Measurements from ENCODE around the gene AKR1C8.
"Not testable (repeated sequence)": the region's sequence is repeated elsewhere in the genome, so short reads cannot be mapped to it uniquely, and the experiment has no call there.

The AKR1C8 gene

GRCh38 chr10:5165738-5166137 is 19.2 kb downstream of the AKR1C8 start:
- DNase-seq = no peak

GRCh38 chr10:5163487-5163886 is 21.5 kb downstream of the AKR1C8 start:
- DNase-seq = no peak

GRCh38 chr10:5159126-5159525 is 25.8 kb downstream of the AKR1C8 start:
- no peak for DNase-seq

GRCh38 chr10:5157501-5157900 is 27.4 kb downstream of the AKR1C8 start:
- DNase-seq = no peak

- no peak for DNase-seq
Measured at GRCh38 chr10:5155951-5156350, 29.0 kb downstream of the AKR1C8 start.

GRCh38 chr10:5151076-5151475 is 33.9 kb downstream of the AKR1C8 start:
- no peak for DNase-seq

GRCh38 chr10:5148678-5149032 is 36.3 kb downstream of the AKR1C8 start:
- no peak for DNase-seq

GRCh38 chr10:5147981-5148677 is 36.8 kb downstream of the AKR1C8 start:
- DNase-seq = no peak

GRCh38 chr10:5147255-5147980 is 37.5 kb downstream of the AKR1C8 start:
- no peak for DNase-seq

- no peak for DNase-seq
Measured at GRCh38 chr10:5146920-5147254, 38.1 kb downstream of the AKR1C8 start.

- DNase-seq = no peak
Measured at GRCh38 chr10:5143137-5143536, 41.8 kb downstream of the AKR1C8 start.

GRCh38 chr10:5142199-5142598 is 42.8 kb downstream of the AKR1C8 start:
- no peak for DNase-seq

- not testable (repeated sequence) for DNase-seq
Measured at GRCh38 chr10:5137699-5138098, 47.3 kb downstream of the AKR1C8 start.

GRCh38 chr10:5136468-5137087 is 48.4 kb downstream of the AKR1C8 start:
- no peak for DNase-seq

GRCh38 chr10:5135581-5135980 is 49.4 kb downstream of the AKR1C8 start:
- no peak for DNase-seq

GRCh38 chr10:5125315-5126044 is 59.5 kb downstream of the AKR1C8 start:
- DNase-seq = no peak

GRCh38 chr10:5123886-5124285 is 61.1 kb downstream of the AKR1C8 start:
- no peak for DNase-seq

- DNase-seq = not testable (repeated sequence)
Measured at GRCh38 chr10:5119997-5120396, 65.0 kb downstream of the AKR1C8 start.

GRCh38 chr10:5117026-5117425 is 67.9 kb downstream of the AKR1C8 start:
- no peak for DNase-seq

GRCh38 chr10:5116621-5117020 is 68.3 kb downstream of the AKR1C8 start:
- no peak for DNase-seq

GRCh38 chr10:5109861-5110260 is 75.1 kb downstream of the AKR1C8 start:
- DNase-seq = not testable (repeated sequence)

GRCh38 chr10:5108658-5109416 is 76.1 kb downstream of the AKR1C8 start:
- no peak for DNase-seq

Data from NCI-H146 (cell line).